Omental fat pad (tissue), 4 donors: ENCODE measurements around the gene RGS18. TPM values are rescaled to one million over a fixed set of nuclear protein-coding genes. Genes with fewer than 3 reads are reported as not detected.
"Not testable (repeated sequence)": the region's sequence is repeated elsewhere in the genome, so short reads cannot be mapped to it uniquely, and the experiment has no call there.

ENCODE experiments used
- ATAC-seq: fragments of 150-250 bp; one replicate; pipeline ENCODE4 v1.9.1; 2016; ENCODE audit warnings: mild to moderate bottlenecking, moderate library complexity; ENCODE audit not compliant: low FRiP score
- DNase-seq: peaks from one replicate; pipeline ENCODE4 v3.0.0-alpha.2; 2019; ENCODE audit warnings: low spot score
- CTCF ChIP-seq, 3 donors: fragments of 450-650 bp; IDR thresholded peaks; one replicate each; pipeline ENCODE4 v1.5.1; 2016 to 2017; ENCODE audit warnings: antibody characterized with exemption in 3 of 3, mild to moderate bottlenecking in 3 of 3, moderate library complexity in 2 of 3
- total RNA-seq, 4 donors: library from RNA; depleted of rRNA; stranded (reverse); fragments of >200 nt; gene quantifications; one replicate each; pipeline ENCODE4 v1.1.0, GENCODE V29; 2016

The RGS18 gene
- total RNA-seq, 4 donors from 2014 or later = 2.8 to 18.4 (median 4.0) TPM

GRCh38 chr1:192161976-192162375, 3.7 kb downstream of the RGS18 start:
- ATAC-seq (no peak), DNase-seq (no peak)
- TF ChIP-seq CTCF (IDR thresholded peaks at IDR 0.05) = no peak

GRCh38 chr1:192162376-192162775, 4.1 kb downstream of the RGS18 start:
- no peak for DNase-seq
- no peak for ATAC-seq
- no peak for TF ChIP-seq CTCF (IDR thresholded peaks at IDR 0.05)

DNA sequence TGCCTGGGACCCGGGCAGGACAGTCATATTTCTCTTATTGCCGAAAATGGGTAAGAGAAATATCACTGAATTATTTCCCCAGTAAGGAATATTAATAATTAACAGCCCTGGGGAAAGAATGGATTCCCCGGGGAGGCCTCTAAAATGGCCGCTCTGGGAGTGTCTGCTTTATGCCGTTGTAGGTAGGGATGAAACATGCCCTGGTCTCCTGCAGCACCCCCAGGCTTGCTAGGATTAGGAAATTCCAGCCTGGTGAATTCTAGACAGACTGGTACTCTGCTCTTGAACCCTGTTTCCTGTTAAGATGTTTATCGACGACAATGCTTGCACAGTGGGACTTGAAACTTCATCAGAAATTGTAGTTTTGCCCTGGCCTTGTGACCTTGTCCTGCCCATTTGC, 6.7 kb downstream of the RGS18 start:
- not testable (repeated sequence) for ATAC-seq, DNase-seq

- DNase-seq = no peak
- TF ChIP-seq CTCF (IDR thresholded peaks at IDR 0.05) = no peak
- ATAC-seq = no peak
Observed at GRCh38 chr1:192167011-192167410, 8.7 kb downstream of the RGS18 start.

DNA sequence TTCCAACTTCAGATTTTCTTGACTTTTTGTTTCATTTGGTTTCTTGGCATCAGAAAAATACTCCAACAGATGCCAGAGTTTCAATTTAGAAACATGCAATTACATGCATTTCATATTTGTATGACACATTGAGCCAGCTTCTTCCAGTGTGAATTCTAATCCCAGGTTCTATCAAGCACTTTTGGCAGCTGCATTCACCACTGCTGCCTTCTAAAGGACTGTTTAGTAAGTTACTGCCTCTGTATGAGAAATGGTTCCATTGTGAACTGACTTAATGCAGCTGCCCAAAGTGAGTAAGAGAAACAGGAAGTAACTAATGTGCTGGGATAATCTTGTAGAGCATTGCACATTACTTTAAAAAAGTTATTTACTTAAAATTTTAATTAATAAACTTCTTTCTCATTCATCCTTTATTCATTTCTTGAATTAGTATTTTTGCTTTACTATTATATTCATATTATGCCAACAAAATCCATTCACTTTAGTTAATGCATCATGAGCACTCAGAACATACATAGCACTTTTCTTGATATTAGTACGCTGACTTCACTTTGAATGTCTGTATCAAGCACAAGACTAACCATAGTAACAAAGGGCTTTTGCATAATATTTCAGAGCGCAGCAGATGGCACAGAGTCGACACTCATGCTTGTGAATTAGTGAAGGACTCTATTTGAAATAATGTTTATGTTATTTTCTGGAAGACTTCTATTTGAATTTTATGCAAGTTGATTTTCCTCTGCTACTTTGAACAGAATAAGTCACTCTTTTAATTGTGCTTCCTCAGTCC, 9.8 kb downstream of the RGS18 start:
- TF ChIP-seq CTCF (IDR thresholded peaks at IDR 0.05) = no peak
- ATAC-seq = no peak
- no peak for DNase-seq

GRCh38 chr1:192168964-192169363, 10.7 kb downstream of the RGS18 start:
- no peak for ATAC-seq
- no peak for TF ChIP-seq CTCF (IDR thresholded peaks at IDR 0.05)

DNA sequence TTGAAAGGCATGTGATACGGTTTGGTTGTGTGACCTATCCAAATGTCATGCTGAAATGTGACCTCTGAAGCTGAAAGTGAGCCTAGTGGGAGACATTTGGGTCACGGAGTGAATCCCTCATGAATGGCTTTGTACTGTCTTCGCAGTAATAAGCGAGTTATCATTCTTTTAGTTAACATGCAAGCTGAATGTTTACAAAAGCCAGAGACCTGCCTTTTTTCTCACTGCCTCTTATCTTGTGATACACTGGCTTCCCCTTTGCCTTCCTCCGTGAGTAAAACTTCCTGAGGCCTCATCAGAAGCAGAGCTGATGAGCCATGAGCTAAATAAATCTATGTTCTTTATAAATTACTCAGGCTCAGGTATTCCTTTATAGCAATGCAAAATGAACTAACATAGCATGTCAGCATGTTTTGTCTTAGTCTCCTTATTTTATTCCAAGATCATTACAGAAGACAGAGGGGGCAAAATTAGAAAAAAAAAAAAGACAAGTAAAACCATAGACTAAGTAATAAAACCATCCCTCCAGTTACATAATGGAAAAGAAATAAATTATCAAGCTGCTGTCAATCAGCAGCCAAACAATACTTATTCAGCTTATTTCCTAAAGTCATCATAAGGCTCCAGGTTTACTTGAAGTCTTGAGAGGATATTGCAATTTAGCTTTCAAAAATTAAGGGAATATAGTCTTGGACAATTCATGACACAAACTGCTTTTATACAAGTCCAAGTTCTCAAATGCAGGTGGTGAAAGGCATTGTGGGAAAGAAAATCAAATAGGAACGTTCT, 12.1 kb downstream of the RGS18 start:
- ATAC-seq (no peak), DNase-seq (no peak)
- no peak for TF ChIP-seq CTCF (IDR thresholded peaks at IDR 0.05)

More at GRCh38 chr1:192168964-192169363, 10.7 kb downstream of the RGS18 start:
- DNase-seq = no peak
